NK-92 (cell line): Measurements from ENCODE around the gene C1QTNF8.
"Not testable (repeated sequence)": the region's sequence is repeated elsewhere in the genome, so short reads cannot be mapped to it uniquely, and the experiment has no call there.

Experiments used
- DNase-seq: peaks from one replicate; lab custom pipeline; 2025; ENCODE audit not compliant: unreplicated experiment; lab: John Stamatoyannopoulos, UW

The C1QTNF8 gene

DNA sequence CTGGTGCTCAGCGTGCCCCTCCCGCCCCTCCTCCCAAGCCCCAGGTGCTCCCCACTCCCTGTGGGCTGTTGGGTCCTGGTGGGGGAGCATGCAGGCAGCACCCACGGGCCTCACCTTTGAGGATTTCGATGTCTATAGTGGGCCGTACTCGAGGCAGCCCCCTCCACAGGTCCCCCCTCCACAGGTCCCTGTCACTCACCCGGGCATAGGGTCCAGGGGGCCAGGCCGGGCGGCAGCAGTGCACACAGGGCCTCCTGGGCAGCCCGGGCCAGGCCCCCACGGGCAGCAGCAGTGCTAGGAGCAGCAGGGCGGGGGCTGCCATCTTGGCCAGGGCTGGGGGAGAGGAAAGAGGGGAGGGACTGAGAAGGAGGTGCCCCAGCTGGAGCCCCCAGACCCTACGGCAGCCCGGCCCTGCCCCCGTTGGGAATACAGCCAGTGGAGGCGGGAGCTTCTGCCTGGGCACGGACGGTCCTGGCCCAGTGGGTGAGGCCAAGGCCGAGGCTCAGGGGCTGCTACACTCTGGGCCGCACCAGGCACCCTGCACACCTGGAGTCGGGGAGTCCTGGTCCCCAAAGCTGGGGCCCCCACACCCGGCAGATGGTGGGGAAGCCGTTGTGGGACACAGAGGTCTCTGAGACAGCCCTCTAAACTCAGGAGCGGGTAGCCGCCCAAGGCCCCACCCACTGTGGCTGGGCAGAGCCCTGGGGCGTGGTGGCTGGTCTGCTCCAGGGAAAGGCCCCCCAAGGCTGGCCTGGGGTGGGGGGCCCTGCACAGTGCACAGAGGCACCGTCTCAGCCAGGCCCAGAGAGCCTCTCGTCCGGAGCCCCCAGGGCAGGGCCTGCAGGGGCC, 1.2 kb downstream of the C1QTNF8 start:
- DNase-seq: no peak

GRCh38 chr16:1094124-1094479, 1.9 kb downstream of the C1QTNF8 start:
- no peak for DNase-seq

GRCh38 chr16:1093284-1094123, 2.5 kb downstream of the C1QTNF8 start:
- DNase-seq: no peak

DNA sequence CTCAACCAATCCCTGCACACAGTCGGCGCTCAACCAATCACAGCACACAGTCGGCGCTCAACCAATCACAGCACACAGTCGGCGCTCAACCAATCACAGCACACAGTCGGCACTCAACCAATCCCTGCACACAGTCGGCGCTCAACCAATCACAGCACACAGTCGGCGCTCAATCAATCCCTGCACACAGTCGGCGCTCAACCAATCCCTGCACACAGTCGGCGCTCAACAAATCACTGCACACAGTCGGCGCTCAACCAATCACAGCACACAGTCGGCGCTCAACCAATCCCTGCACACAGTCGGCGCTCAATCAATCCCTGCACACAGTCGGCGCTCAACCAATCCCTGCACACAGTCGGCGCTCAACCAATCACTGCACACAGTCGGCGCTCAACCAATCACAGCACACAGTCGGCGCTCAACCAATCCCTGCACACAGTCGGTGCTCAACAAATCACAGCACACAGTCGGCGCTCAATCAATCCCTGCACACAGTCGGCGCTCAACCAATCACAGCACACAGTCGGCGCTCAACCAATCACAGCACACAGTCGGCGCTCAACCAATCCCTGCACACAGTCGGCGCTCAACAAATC, 3.3 kb downstream of the C1QTNF8 start:
- DNase-seq: not testable (repeated sequence)

DNA sequence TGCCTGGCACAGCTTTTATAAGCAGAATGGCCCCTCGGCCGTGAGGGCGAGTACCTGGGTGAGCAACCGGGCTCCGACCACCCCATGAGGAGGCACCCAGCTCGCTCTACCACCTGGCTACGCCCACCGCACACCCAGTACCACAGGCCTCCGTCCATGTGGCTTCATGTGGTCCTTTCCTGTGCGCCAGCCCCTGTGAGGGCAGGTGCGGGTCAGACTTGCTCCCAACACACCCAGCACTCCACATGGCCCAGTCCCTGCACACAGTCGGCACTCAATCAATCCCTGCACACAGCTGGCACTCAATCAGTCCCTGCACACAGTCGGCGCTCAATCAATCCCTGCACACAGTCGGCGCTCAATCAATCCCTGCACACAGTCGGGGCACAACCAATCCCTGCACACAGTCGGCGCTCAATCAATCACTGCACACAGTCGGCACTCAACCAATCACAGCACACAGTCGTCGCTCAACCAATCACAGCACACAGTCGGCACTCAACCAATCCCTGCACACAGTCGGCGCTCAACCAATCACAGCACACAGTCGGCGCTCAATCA, 4.0 kb downstream of the C1QTNF8 start:
- no peak for DNase-seq

GRCh38 chr16:1090620-1091587, 5.1 kb downstream of the C1QTNF8 start:
- DNase-seq: no peak

- DNase-seq: no peak
Observed at GRCh38 chr16:1089822-1090619, 6.0 kb downstream of the C1QTNF8 start.

DNA sequence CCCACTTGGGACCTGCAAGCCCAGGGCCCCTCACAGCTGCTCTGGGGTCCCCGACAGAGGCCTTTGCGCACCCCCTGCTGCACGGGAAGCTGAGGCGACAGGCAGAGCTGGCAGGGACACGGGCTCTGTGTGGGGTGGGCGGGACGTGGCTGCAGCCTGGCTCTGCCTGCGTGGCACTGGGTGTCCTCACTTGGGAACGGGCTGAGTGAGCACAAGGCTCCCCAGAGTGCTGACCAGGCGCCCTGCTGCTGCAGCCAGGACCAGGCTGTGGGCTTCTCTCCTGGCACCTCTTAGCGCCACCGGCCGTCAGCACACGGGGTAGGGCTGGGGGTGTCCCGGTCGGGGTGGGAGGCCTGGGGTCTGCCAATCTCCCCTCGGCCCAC, 6.6 kb downstream of the C1QTNF8 start:
- DNase-seq: no peak

- DNase-seq: no peak
Observed at GRCh38 chr16:1088295-1089170, 7.5 kb downstream of the C1QTNF8 start.

DNA sequence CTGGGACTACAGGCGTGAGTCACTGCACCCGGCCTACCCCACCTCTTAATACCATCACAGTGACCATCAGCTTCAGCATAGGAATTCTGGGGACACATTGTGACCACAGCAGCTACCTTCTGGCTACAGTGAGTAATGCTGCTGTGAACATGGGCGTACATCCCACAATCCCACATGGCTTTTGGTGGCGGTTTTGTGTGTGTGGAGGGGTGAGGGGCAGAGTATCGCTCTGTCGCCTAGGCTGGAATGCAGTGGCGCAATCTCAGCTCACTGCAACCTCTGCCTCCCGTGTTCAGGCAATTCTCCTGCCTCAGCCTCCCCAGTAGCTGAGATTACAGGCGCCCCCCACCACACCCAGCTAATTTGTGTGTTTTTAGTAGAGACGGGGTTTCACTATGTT, 9.6 kb downstream of the C1QTNF8 start:
- DNase-seq: not testable (repeated sequence)

DNA sequence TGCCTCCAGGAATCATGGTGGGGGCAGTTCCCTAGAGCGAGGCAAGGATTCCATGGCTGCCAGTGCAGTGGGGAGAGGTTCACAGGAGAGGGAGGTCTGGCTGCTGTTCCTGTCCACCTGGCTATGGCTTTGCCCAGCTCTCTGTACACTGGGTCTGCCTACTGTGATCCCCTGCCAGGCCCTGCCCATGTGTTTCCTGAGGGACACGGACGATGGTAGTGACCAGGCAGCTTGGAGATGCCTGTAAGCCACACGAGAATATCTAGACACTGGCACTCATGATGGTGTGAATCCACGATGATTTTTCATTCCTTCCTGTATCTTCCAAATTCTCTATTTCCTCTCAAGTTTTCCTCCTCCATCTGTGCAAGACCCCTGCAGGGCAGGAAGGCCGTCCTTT, 11.1 kb downstream of the C1QTNF8 start:
- DNase-seq: no peak

GRCh38 chr16:1082952-1083675, 12.9 kb downstream of the C1QTNF8 start:
- DNase-seq: no peak

DNA sequence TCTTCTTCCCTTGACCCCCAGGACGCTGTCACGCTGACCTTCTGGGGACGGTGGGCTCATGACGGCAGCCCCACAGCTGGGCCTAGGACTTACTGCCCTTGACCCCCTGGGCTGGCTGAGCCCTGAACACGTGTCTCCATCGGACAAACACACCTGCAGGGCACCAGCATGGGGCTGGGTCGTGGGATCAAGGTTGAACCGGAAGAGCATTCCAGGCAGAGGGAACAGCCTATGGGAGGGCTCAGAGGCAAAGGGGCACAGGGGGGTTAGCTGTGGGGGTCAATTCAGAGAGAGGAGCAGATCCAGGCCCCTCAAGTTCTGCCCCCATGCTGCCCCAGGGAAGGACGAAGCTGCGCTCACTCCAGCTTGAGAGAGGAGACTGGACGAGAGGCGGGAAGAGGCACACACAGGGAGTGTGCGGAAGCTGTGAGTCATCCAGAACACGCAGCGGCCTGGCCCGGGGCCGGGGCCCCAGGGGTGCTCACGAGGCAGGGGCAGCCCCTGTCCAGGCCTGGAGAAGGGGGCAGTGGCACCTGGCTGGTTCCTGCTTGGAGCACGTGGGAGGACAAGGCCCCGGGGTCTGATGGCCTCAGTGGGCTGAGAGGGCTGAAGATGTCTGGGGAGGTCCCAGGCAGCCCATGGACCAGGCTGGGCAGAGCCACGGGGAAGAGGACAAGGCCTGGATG, 13.6 kb downstream of the C1QTNF8 start:
- no peak for DNase-seq

GRCh38 chr16:1081734-1082265, 14.2 kb downstream of the C1QTNF8 start:
- no peak for DNase-seq

DNA sequence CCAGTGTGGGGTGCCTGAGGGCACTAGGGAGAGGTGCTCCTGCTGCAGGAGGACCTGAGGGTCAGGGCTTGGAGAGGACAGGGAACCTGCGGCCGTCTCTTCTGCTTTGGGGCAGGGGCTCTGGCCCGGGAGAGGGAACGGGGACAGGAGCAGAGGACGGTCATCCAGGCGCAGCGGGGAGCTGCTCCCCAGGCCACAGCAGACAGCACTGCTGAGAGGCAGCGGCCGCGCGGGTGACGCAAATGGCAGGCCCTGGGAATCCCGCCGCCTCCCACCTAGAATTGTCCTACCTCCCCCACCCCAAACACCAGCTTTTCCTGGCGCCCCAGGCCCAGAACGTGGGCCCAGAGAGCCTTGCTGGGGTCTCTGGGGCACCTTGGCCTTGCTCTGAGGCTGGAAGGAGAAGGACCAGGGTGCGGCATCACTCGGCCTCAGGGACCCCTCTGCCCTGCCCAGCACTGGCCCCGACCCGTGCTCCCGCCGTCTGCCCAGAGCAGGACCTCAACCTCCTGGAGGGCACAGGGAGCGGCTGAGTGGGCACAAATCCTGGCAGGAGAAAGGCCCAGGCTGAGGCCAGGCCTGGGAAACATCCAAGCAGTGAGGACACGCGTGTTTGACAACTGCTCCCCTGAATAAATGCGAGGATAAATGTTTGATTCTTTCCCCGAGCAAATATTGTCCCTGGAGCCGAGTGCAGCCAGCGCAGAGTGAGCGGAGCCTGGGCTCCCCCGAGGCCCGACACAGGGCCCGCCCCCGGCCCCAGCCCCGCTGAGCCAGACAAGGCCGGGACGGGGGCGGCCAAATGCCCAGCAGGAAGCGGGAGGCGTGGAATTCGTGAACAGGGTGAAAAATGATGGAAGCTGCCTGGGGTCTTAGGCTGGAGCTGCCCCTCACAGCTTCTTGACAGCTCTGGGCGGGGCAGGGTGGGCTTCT, 15.0 kb downstream of the C1QTNF8 start:
- DNase-seq: no peak
